Mesothelial cell of epicardium (in vitro differentiated cells): ENCODE data around the gene ADM. TPM values are rescaled to one million over a fixed set of nuclear protein-coding genes. Genes with fewer than 3 reads are reported as not detected.

Experiments
- DNase-seq, 2 experiments: peaks; one replicate each; pipeline ENCODE4 v3.0.0; 2021; ENCODE audit warnings: low spot score in 2 of 2; ENCODE audit not compliant: unreplicated experiment in 2 of 2
- H3K27ac Mint-ChIP-seq: 2 replicates; pipeline ENCODE4 v1.8.0; 2021; ENCODE audit warnings: mixed read lengths
- H3K27me3 Mint-ChIP-seq: 2 replicates; pipeline ENCODE4 v1.8.0; 2021; ENCODE audit warnings: low read depth, mixed read lengths
- H3K36me3 Mint-ChIP-seq: 2 replicates; pipeline ENCODE4 v1.8.0; 2021; ENCODE audit warnings: mixed read lengths
- H3K4me1 Mint-ChIP-seq: 2 replicates; pipeline ENCODE4 v1.8.0; 2021; ENCODE audit warnings: mixed read lengths
- H3K4me3 Mint-ChIP-seq: 2 replicates; pipeline ENCODE4 v1.8.0; 2021; ENCODE audit warnings: mild to moderate bottlenecking, moderate library complexity, mixed read lengths
- H3K9me3 Mint-ChIP-seq: 2 replicates; pipeline ENCODE4 v1.8.0; 2021; ENCODE audit warnings: mixed read lengths
- CTCF ChIP-seq: fragments of 200-600 bp; sonication (generic); IDR thresholded peaks from one replicate; pipeline ENCODE4 v1.5.0; 2021; ENCODE audit warnings: antibody characterized with exemption; ENCODE audit not compliant: unreplicated experiment
- total RNA-seq: library from RNA; stranded (reverse); gene quantifications from 3 replicates; pipeline ENCODE4 v1.2.1, GENCODE V29; 2021

The ADM gene
- total RNA-seq, 1 donor from 2014 or later, result 13.8 TPM

- H3K4me1 Mint-ChIP-seq, result peaks cover 17% of the 10 kb centered on the region
- no peaks in the 10 kb centered on the region for H3K9me3 Mint-ChIP-seq
- H3K27me3 Mint-ChIP-seq, result peaks cover 5% of the 10 kb centered on the region
- H3K27ac Mint-ChIP-seq, result no peak overlapping the region
- no peak for DNase-seq
- no peaks in the 10 kb centered on the region for H3K36me3 Mint-ChIP-seq
- no peak for TF ChIP-seq CTCF
- H3K4me3 Mint-ChIP-seq, result no peak overlapping the region
These were observed 18.9 kb downstream of the ADM start for GRCh38 chr11:10323793-10324170.

GRCh38 chr11:10324474-10324873 is 19.6 kb downstream of the ADM start:
- peaks cover 24% of the 10 kb centered on the region for H3K4me1 Mint-ChIP-seq
- peaks cover 5% of the 10 kb centered on the region for H3K27me3 Mint-ChIP-seq
- no peaks in the 10 kb centered on the region for H3K36me3 Mint-ChIP-seq
- DNase-seq, result no peak
- H3K4me3 Mint-ChIP-seq, result no peak overlapping the region
- no peaks in the 10 kb centered on the region for H3K9me3 Mint-ChIP-seq
- no peak overlapping the region for H3K27ac Mint-ChIP-seq
- no peak for TF ChIP-seq CTCF

GRCh38 chr11:10325277-10326011 is 20.6 kb downstream of the ADM start:
- DNase-seq, result no peak
- H3K27ac Mint-ChIP-seq, result no peak overlapping the region
- no peaks in the 10 kb centered on the region for H3K36me3 Mint-ChIP-seq
- no peak for TF ChIP-seq CTCF
- no peaks in the 10 kb centered on the region for H3K9me3 Mint-ChIP-seq
- H3K27me3 Mint-ChIP-seq, result peaks cover 5% of the 10 kb centered on the region
- no peak overlapping the region for H3K4me3 Mint-ChIP-seq
- H3K4me1 Mint-ChIP-seq, result peaks cover 25% of the 10 kb centered on the region

GRCh38 chr11:10326012-10326964 is 21.4 kb downstream of the ADM start:
- no peak for DNase-seq
- H3K27ac Mint-ChIP-seq, result no peak overlapping the region

GRCh38 chr11:10327254-10327653 is 22.4 kb downstream of the ADM start:
- DNase-seq, result no peak
- H3K4me1 Mint-ChIP-seq, result peaks cover 21% of the 10 kb centered on the region

More at GRCh38 chr11:10326012-10326964, 21.4 kb downstream of the ADM start:
- Mint-ChIP-seq H3K27me3 (peaks cover 5% of the 10 kb centered on the region), H3K36me3 (no peaks in the 10 kb centered on the region), H3K4me1 (peaks cover 23% of the 10 kb centered on the region), H3K9me3 (no peaks in the 10 kb centered on the region), H3K4me3 (no peak overlapping the region)
- no peak for TF ChIP-seq CTCF

More at GRCh38 chr11:10327254-10327653, 22.4 kb downstream of the ADM start:
- H3K36me3 Mint-ChIP-seq, result no peaks in the 10 kb centered on the region
- H3K9me3 Mint-ChIP-seq, result no peaks in the 10 kb centered on the region
- no peak overlapping the region for H3K27ac Mint-ChIP-seq
- TF ChIP-seq CTCF, result no peak
- H3K27me3 Mint-ChIP-seq, result peaks cover 5% of the 10 kb centered on the region
- no peak overlapping the region for H3K4me3 Mint-ChIP-seq
